Activated CD4-positive, alpha-beta T cell treated with anti-CD3 and anti-CD28 coated beads for 1 hour (primary cell): ENCODE results near the gene KCNH6.

ENCODE experiments used
- DNase-seq: peaks from one replicate; pipeline ENCODE4 v3.0.0-alpha.2; 2020

KCNH6 gene

DNA sequence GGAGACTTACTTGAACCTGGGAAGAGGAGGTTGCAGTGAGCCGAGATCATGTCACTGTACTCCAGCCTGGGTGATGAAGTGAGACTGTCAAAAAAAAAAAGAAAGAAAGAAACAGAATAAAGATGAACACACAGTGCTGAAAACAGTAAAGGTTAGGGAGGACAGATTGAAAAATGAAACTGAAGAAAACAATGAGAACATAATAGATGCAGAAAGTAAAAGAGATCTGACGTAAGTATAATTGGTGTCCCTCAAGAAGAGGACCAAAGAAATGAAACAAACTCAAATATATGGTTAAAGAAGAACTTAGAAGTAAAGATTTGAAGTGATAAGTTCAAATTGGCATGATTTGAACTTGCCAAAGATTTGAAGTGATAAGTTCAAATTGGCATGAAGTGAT lies 34.3 kb downstream of the KCNH6 start:
- DNase-seq, result no peak

DNA sequence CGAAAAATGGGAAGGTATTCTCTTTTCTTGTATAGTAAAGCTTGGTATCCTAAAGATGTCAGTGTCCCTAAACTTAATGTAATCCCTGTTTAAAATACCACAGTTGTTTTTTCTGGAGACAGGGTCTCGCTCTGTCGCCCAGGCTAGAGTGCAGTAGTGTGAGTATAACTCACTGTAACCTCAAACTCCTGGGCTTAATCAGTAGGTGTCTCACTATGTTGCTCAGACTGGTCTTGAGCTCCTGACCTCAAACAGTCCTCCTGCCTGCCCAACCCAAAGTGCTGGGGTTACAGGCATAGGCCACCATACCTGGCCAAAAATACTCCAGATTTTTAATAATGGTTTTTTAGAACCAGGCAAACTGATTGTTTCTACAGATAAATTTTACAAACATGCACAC lies 35.3 kb downstream of the KCNH6 start:
- DNase-seq, result no peak

DNA sequence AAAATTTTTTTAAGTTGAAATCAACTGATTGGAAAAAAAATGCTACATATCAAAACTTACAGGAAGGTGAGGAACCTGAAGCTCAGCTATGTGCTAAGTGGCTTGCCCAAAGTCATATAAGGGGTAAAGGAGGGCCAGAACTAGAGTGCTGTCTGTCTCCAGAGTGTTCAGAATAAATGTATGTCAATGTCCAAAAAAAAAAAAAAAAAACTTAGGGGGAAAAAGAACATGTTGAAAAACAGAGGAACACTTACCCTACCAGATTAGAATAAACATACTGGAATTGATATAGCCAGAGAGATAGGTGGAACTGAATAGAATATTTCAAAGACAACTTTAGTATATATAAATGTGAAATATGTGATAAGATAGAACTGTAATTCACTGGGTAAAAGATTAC lies 38.7 kb downstream of the KCNH6 start:
- DNase-seq, result no peak

DNA sequence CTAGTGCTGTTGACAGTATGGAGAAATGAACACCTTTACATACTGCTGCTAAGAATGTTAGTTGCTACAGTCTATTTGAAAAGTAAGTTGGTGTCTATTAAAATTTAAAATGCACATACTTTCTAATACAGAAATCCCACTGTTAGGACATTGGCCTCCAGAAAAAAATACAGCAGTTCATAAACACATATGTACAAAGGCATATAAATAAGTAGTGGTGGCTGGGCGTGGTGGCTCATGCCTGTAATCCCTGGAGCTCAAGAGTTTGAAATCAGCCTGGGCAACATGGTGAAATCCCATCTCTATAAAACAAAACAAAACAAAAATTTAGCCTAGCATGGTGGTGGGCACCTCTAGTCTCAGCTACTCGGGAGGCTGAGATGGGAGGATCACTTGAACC lies 40.2 kb downstream of the KCNH6 start:
- DNase-seq, result no peak

DNA sequence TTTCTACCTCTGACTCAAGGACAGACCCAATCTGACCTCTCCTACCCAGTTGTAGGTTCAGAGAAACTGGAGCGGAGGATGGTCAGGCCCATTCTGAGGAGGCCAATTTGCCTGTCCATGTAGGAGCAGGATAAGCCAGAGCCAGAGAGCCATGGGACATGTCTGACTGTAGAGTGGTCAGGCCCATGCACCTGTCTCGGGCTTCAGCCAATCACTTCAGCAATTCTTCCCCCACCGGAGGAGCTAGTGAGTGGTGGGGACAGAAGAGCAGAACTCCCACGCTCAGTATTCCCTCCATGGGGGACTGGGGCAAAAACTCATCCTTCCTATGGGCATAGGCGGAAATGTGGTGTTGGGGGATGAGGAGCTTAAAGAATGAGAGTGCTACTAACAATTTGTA lies 41.4 kb downstream of the KCNH6 start:
- no peak for DNase-seq

DNA sequence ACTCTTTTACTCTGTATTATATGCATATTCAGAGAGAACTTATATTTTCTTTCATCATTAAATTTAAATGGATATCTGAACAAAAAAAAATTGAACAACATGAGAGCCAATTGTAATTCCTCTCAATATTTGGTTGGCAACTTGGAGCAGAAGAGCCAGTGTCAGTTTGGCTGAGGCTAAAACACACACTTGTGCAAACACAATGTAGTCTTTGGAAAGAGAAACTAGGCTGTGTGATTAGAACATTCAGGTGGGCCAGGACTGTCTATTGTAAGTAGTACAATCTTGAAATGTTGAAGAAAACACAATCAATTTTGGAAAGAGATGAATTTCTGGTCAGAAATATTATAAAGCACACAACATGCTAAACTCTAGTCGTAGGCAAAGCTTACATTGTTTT lies 44.1 kb downstream of the KCNH6 start:
- DNase-seq, result no peak

DNA sequence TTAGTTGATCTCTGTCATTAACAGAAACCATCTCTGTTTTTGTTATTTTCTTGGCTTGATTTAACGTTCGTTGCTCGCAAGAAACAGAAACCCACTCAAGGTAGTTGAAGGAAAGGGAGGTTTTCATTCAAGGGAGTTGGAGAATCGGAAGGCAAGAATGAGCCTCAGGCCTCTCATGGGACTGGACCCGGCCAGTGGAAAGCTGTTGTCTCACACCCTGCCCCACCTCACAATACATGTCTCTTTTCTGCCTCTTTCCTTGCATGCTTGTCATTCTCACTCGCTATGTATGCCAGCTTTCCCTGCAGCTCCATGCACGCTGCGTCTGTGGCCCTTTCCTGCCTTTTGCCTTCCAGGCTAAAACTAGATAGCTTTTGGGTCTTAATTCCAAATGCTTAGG lies 45.4 kb downstream of the KCNH6 start:
- DNase-seq, result no peak

DNA sequence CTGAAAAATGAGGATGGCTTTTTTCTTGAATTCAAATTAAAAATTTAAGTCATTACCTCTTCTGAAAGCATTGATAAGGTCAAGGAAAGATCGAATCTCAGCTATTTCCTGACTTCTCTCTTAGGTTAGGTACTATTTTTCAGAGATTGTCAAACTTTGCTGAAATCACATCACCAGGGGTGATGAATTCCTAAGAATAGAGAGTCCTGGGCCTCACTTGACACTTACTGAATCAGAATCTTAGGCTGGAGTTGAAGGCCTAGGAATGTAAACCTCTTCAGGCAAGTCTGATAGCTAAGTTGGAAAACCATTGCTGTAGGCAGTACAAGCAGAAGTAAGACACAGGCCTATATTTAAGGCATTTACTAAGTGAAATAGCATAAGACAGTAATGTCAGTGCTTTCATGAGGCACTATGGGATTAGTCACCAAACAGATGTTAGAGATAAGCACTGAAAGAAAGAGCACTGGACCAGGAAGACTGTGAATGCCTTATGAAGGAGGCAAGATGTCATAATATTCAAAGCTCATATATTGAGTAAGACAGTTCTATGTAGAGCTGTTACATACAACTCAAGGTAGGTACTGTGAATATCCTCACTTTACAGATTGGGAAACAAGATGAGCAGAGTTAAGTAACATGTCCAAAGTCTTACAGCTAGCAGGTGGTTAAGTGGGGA lies 48.6 kb downstream of the KCNH6 start:
- no peak for DNase-seq

DNA sequence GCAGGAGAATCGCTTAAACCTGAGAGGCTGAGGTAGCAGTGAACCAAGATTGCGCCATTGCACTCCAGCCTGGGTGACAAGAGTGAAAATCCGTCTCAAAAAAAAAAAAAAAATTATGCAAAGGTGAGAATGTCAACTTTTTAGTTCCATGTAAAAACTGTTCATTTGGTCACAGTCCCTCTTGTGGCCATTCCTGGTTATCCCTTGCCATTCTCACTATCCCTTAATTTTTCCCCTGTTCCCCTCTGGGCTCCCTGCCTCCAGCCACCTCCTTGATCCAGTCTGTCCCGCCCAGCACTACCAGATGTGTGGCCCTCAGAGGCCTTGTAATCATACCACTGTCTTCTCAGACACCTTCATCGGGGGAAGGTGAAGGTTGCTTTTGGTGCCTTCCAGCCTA lies 50.5 kb downstream of the KCNH6 start:
- no peak for DNase-seq

DNA sequence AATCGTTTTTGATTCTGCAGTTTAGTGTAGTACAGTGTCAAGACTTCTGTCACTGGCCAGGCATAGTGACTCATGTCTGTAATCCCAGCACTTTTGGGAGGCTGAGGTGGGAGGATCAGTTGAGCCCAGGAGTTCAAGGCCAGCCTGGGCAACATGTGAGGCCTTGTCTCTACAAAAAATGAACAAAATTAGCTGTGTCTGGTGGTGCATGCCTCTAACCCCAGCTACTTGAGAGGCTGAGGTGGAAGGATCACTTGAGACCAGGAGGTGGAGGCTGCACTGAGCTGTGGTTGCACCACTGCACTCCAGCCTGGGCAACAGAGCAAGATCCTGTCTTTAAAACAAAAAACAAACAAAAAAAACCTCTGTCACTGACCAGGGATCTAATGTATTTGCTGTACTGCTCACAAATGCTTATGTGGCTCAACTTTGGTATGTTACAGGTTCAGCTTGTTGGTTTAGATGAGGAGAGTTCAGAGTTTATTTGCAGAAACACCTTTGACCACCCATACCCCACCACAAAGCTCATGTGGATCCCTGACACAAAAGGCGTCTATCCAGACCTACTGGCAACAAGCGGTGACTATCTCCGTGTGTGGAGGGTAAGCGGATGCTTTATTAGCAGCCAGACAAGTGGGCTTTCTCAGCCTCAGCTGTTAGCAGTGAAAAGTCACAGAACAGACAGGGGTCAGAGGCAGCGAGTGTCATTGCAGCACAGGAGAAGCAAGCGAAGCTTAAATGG lies 55.0 kb downstream of the KCNH6 start:
- DNase-seq, result no peak

DNA sequence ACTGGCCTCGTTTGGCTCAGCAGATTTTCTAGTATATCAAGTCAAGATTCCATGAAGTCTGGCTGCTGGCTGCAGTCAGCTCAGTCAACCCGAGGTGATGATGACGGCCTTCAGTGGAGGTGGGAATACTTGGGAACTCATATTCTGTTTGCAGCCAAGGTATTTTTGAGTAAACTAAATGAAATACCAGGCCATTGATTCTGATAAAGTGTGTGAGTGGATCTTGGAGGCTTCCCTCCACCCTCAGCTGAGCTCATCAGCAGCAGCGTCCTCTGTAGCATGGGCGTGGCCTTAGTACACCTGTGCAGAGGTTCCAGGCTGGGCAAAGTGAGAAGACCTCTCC lies 55.6 kb downstream of the KCNH6 start:
- no peak for DNase-seq

DNA sequence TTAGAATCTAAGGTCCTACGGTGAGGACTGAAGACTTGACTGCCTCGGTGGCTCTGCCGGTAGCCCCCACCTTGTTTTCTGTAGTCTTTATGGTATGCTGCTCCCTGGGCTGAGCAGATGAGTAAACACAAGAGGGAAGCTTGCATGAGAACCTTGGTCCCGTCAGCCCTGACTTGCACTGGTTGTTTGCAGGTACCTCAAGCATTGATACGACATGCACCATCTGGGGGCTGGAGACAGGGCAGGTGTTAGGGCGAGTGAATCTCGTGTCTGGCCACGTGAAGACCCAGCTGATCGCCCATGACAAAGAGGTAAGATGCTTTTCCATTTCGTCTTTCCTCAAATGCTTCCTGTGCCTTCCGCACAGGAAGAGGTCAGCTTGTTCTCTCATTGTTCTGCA lies 56.5 kb downstream of the KCNH6 start:
- DNase-seq, result no peak

DNA sequence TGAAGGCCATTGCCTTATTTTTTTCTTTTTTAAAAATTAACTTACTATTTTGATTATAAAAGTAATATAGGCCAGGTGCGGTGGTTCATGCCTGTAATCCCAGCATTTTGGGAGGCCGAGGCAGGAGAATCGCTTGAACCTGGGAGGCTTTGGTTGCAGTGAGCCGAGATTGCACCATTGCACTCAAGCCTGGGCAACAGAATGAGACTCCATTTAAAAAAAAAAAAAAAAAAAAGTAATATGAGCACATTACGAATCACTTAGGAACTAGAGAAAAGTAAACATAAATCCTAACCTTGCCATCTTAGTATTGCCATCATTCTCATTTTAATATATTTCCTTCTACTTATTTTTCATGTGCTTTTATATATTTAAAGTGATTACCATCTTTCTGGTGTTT lies 64.6 kb downstream of the KCNH6 start:
- DNase-seq, result no peak

DNA sequence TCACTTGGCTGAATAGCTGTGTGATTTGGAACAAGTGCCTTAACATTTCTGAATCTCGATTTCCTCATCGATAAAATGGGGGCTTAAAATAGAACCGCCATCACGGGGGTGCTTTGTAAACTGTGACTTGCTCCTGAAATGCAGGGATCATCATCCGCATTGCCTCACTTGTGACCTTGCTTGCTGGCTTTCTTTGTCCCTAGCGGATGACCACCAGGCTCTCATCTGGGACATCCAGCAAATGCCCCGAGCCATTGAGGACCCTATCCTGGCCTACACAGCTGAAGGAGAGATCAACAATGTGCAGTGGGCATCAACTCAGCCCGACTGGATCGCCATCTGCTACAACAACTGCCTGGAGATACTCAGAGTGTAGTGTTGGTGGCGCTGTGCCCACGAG lies 65.6 kb downstream of the KCNH6 start:
- no peak for DNase-seq

DNA sequence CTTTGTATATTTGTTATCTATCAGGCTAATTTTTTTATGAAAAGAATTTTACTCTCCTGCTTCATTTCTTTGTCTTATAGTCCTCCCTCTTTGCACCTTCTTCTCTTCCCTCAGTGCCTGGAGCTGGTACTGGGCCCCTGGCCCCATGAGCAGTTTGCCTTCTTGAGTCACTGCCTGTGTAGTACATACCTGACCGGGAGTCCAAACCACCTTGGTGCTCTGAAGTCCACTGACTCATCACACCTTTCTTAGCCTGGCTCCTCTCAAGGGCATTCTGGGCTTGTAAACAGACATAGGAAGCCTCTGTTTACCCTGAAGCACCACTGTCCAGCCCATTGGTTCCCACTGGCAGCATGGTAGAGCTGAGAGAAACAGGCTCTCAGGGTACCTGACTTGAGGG lies 66.5 kb downstream of the KCNH6 start:
- DNase-seq, result no peak

DNA sequence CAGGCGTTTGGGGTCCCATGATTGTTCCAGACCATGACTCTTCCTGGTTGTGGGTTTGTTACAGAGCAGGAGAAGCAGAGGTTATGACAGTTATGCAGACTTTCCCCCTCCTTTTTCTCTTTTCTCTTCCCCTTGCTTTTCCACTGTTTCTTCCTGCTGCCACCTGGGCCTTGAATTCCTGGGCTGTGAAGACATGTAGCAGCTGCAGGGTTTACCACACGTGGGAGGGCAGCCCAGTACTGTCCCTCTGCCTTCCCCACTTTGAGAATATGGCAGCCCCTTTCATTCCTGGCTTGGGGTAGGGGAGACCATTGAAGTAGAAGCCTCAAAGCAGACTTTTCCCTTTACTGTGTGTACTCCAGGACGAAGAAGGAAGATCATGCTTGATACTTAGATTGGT lies 69.6 kb downstream of the KCNH6 start:
- no peak for DNase-seq

DNA sequence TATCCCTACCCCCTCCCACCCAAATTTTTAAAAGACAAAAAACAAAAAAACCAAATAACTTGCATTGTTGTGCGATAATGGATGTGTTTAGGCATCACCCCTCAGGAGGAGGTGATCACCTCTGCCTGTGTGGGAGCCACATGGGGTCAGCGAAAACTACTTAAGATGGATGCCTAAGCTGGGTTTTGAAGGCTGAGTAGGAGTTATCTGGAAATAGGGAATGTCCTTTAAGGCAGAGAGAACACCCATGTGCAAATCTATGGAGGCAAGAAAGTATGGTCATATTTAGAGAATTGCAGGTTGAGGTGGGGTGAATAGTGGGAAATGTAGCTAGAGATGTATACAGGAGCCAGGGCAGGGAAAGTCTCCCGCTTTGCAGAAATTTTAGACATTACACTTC lies 72.0 kb downstream of the KCNH6 start:
- DNase-seq, result no peak
